Activated CD8-positive, alpha-beta memory T cell treated with anti-CD3 and anti-CD28 coated beads, Interleukin-2, amount 50 U/mL, for 48 hours (primary cell): Measurements from ENCODE around the gene TENM4.

Source experiments
- DNase-seq: peaks from one replicate; pipeline ENCODE4 v3.0.0-alpha.2; 2020

TENM4 gene

GRCh38 chr11:78795621-78796261 is 645.1 kb downstream of the TENM4 start:
- DNase-seq = no peak

- no peak for DNase-seq
Observed at GRCh38 chr11:78791964-78792363, 648.9 kb downstream of the TENM4 start.

DNA sequence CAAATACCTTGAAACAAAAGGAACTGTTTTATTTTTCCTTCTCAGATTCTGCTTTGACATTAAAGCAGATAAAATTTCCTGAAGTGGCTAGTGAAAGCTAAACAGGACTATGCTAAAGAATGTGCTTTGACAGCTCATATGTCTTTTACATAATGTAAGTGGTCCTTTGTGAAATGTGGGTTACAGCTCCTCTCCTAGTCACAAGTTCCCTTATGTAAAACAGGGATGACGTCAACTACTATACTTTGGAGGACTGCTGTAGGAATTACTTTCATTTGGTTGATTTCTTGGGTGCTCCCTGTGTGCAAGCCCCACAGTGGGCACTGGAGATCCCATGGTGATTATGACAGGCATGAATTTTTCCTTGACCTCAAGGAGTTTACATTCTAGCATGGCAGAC is 649.6 kb downstream of the TENM4 start:
- no peak for DNase-seq

DNA sequence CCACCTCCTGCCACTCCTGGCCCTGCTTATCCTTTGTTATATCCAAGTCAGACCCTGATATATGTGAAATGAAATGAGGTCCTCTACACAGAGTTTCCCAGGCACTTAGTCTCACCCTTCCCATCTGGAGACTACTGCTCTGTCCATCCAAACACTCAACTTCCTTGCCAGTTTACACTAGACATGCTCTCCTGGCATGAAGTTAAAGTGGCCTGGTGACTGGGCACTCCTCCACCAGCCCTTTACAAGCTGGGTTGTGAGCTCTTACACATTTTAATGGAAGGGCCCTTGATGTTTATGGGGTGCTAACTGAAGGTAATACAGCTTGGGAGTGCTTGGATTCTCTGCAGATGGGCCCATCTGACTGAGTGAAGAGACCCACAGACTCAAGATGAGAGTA is 650.0 kb downstream of the TENM4 start:
- no peak for DNase-seq

- no peak for DNase-seq
Observed at GRCh38 chr11:78789375-78789774, 651.5 kb downstream of the TENM4 start.

- DNase-seq = no peak
Observed at GRCh38 chr11:78788533-78788932, 652.3 kb downstream of the TENM4 start.

GRCh38 chr11:78787696-78788095 is 653.1 kb downstream of the TENM4 start:
- no peak for DNase-seq

GRCh38 chr11:78786746-78787145 is 654.1 kb downstream of the TENM4 start:
- DNase-seq = no peak

GRCh38 chr11:78786086-78786485 is 654.7 kb downstream of the TENM4 start:
- no peak for DNase-seq

- DNase-seq = no peak
Observed at GRCh38 chr11:78784321-78785061, 656.3 kb downstream of the TENM4 start.

GRCh38 chr11:78783846-78784245 is 657.0 kb downstream of the TENM4 start:
- no peak for DNase-seq

DNA sequence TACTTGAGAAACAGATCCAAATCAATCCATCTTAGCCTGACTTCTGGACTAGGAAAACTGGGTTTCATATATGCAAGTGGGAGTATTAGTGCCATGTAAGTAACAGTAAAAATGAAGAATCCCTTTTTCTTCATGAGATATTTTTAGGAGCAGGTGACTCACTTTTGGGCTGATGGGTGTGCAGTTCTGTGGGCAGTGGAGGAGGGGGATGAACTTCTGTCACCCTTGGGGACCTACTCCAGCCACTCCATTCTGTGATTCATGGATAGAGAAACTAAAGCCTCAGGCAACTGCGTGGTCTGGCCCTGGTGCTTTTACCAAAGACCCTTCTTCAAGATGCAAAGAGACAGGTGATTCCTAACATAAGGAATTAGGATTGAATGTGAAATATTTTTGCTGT is 657.5 kb downstream of the TENM4 start:
- DNase-seq = no peak

DNA sequence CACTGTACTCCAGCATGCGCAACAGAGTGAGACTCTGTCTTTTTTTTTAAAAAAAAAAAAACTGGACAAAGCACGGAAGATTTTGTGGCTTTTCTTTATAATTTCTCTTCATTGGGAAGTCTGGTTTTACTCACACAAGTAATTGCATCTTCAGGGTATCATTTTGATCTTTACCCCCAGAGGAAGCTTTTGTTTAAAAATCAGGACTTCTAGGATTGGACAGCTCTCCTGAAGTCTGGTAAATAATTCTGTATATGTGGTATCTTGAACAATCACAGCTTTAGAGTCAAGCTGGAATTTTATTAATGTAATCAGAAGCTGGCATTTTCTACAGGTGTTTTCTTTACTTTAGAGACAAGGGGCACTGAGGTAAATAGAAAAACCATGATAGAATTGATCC is 658.1 kb downstream of the TENM4 start:
- no peak for DNase-seq

DNA sequence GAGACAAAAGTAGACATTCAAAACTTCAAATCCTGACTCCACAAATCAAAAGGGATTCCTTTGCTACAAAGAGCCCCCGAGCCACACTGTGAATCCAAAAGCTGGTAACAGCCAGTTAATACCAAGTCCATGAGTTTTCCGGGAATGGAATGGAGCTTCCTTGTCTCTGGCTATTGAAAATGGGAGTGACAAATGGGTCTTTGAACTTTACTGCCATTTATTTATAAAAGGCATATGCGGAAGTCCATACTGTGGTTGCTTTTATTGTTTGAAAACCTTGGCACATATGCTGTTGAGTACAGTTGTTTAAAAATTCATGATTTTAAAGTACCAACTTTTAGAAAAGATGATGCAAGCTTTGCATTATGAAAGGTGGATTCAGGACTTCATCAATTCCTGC is 659.9 kb downstream of the TENM4 start:
- DNase-seq = no peak

GRCh38 chr11:78773492-78773891 is 667.3 kb downstream of the TENM4 start:
- DNase-seq = no peak

GRCh38 chr11:78773077-78773476 is 667.8 kb downstream of the TENM4 start:
- DNase-seq = no peak

GRCh38 chr11:78772186-78772585 is 668.6 kb downstream of the TENM4 start:
- DNase-seq = no peak

DNA sequence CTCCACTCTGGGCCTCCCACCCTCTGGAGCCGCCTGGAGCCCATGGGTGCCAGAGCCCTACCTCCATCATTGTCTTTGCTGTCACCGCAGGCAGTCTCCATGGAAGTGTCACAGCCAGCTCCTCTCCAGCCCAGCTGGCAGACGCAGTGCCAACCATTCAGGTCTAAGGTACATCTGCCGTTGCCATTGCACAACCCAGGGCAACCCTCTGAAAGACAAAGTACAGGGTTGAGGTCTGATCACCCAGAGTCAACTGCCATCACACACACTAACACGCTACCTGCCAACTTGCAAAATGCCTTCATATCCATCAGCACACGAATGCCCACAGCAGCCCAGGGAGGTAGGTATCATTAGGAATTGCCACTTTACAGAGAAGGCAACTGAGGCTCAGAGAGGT is 669.9 kb downstream of the TENM4 start:
- DNase-seq = no peak

DNA sequence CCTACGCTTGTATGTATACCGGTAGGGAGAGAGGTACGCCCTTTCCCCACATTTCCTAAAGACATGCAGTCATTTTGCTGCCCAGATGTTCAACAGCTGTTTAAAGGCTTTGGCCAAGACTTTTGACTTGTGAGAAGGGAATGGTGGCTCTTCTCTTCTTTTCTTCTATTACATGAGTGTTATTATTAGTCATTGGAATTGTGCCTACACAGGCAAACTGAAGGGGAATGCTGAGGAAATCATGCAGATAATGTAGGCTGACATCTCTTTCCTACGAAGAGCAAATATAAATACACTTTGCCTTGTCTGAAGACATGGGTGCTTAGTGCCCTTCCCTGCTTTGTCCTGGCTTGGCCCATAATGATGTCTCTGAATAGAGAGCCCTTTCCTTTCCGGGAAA is 671.9 kb downstream of the TENM4 start:
- no peak for DNase-seq

DNA sequence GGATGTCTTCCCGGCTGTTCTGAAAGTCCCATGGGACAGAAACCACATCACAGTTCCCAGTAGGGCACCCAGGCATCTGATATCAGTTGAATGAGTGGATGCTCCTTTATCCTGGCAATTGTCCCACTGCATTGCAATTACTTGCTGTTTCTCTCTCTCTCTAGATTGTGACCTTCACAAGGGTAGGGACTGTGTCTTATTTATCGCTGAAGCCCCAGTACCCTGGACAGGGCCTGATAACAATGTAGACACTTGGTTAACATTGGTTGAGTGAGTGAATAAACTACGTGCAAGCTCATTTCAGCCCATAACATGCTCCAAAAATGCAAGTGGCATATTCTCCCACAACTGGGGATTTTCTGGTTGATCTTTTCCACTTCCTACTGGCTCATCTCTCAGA is 672.5 kb downstream of the TENM4 start:
- DNase-seq = no peak

- DNase-seq = no peak
Observed at GRCh38 chr11:78767027-78767932, 673.5 kb downstream of the TENM4 start.

DNA sequence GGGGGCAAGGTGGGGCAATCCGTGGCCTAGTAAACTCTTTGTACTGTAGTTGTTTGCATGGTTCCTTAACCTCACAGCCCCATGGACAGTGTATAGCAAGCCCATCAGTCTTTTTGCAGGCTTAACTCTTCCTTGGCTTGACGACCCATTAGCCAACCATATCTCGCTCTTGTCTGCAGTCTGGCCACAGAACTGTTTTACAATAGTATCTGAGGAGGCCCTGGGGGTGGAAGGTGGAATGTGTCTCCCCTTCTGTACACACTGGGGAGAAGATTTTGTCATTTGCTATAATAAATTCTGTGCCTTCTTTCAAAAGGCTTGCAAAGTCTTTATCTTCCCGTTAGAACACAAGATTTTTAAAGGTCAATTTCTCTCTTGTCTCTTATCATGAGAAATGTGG is 675.9 kb downstream of the TENM4 start:
- no peak for DNase-seq

GRCh38 chr11:78763664-78764063 is 677.2 kb downstream of the TENM4 start:
- DNase-seq = no peak

GRCh38 chr11:78762105-78762504 is 678.7 kb downstream of the TENM4 start:
- no peak for DNase-seq
